ENCODE results near the gene TFCP2L1.
"Not testable (repeated sequence)": the region's sequence is repeated elsewhere in the genome, so short reads cannot be mapped to it uniquely, and the experiment has no call there.

The TFCP2L1 gene

GRCh38 chr2:121287956-121288355 is 3.0 kb upstream of the TFCP2L1 start:
- TF ChIP-seq GATA1 (IDR thresholded peaks at IDR 0.05; ENCODE audit: low read depth, low read length) (no peak), POLR2A (IDR thresholded peaks at IDR 0.05; ENCODE audit: low read length) (no peak)
- no peak for DNase-seq

- no peak for DNase-seq
- TF ChIP-seq POLR2A (IDR thresholded peaks at IDR 0.05; ENCODE audit: low read length) (no peak), GATA1 (IDR thresholded peaks at IDR 0.05; ENCODE audit: low read depth, low read length) (no peak)
These were observed 2.3 kb upstream of the TFCP2L1 start for GRCh38 chr2:121287146-121287798.

- no peak for DNase-seq
- TF ChIP-seq POLR2A (IDR thresholded peaks at IDR 0.05; ENCODE audit: low read length) (no peak), GATA1 (IDR thresholded peaks at IDR 0.05; ENCODE audit: low read depth, low read length) (no peak)
These were observed 1.5 kb upstream of the TFCP2L1 start for GRCh38 chr2:121286506-121286905.

- DNase-seq, result no peak
- TF ChIP-seq POLR2A (IDR thresholded peaks at IDR 0.05; ENCODE audit: low read length) (no peak), GATA1 (IDR thresholded peaks at IDR 0.05; ENCODE audit: low read depth, low read length) (no peak)
These were observed 924 bp upstream of the TFCP2L1 start for GRCh38 chr2:121285926-121286325.

DNA sequence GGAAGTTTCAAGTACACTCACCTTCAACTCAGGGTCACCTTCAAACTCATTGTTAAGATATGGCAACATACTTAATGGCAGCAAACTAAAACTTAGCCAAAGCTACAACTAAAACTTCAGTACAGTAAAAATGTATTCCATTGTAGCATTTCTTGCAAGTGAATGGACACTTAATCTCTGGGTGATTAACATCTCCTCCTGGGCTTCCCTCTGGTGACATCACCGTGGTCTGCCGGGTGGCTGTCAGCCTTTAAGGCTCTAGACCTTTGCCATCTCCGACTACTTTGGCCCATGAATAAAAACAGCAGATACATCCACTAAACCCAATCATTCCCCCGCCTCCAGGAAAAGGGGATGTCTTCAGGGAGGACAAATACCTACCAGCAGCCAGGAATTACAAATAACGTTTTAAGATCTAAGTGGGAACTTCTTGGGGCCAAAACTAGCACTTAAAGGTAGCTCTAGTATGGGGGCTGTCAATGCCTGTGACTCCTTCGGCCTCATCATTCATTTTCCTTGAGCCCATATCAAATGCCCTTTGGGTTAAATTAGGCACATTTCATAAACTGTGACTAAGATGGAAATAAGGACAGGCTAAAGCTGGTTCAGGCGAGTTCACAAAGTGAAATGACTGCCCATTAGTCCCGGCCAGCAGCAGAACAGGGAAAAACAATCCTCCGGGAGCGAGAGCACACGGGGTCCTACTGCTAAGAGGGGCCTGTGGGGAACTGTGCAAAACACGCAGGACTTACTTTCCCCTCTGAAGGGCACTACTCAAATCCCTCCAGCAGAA is 1.1 kb downstream of the TFCP2L1 start:
- TF ChIP-seq GATA1 (IDR thresholded peaks at IDR 0.05; ENCODE audit: low read depth, low read length) (no peak), POLR2A (IDR thresholded peaks at IDR 0.05; ENCODE audit: low read length) (no peak)
- no peak for DNase-seq

- no peak for TF ChIP-seq POLR2A (IDR thresholded peaks at IDR 0.05; ENCODE audit: low read length)
- no peak for TF ChIP-seq GATA1 (IDR thresholded peaks at IDR 0.05; ENCODE audit: low read depth, low read length)
- DNase-seq, result no peak
These were observed 2.1 kb downstream of the TFCP2L1 start for GRCh38 chr2:121282800-121283385.

- no peak for DNase-seq
These were observed 3.3 kb downstream of the TFCP2L1 start for GRCh38 chr2:121281694-121282093.

GRCh38 chr2:121281107-121281506 is 3.9 kb downstream of the TFCP2L1 start:
- no peak for DNase-seq
- no peak for TF ChIP-seq GATA1 (IDR thresholded peaks at IDR 0.05; ENCODE audit: low read depth, low read length)
- no peak for TF ChIP-seq POLR2A (IDR thresholded peaks at IDR 0.05; ENCODE audit: low read length)

More at GRCh38 chr2:121281694-121282093, 3.3 kb downstream of the TFCP2L1 start:
- TF ChIP-seq POLR2A (IDR thresholded peaks at IDR 0.05; ENCODE audit: low read length) (no peak), GATA1 (IDR thresholded peaks at IDR 0.05; ENCODE audit: low read depth, low read length) (no peak)

GRCh38 chr2:121279476-121280220 is 5.4 kb downstream of the TFCP2L1 start:
- no peak for DNase-seq

GRCh38 chr2:121276341-121276740 is 8.7 kb downstream of the TFCP2L1 start:
- TF ChIP-seq POLR2A (IDR thresholded peaks at IDR 0.05; ENCODE audit: low read length) (no peak), GATA1 (IDR thresholded peaks at IDR 0.05; ENCODE audit: low read depth, low read length) (no peak)
- no peak for DNase-seq

More at GRCh38 chr2:121279476-121280220, 5.4 kb downstream of the TFCP2L1 start:
- no peak for TF ChIP-seq GATA1 (IDR thresholded peaks at IDR 0.05; ENCODE audit: low read depth, low read length)
- TF ChIP-seq POLR2A (IDR thresholded peaks at IDR 0.05; ENCODE audit: low read length), result no peak

DNA sequence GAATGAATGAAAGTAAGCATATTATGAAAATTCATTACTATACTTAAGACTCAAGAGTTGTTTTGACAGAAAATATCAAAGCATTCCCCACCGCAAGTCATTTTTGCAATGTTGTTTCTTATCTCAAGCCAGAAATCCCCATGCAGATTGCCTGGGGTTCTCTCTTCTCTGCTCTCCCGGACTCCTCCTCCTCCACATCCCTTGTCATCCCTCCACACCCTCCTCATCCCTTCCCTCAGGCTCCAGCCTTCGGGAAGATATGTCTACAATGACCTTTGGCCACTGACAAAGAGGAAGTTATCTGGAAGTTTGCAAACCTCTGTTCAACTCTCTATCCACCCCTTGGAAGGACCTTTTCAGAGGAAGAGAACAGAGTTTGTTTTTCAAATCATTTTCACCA is 11.9 kb downstream of the TFCP2L1 start:
- no peak for DNase-seq
- TF ChIP-seq POLR2A (IDR thresholded peaks at IDR 0.05; ENCODE audit: low read length) (no peak), GATA1 (IDR thresholded peaks at IDR 0.05; ENCODE audit: low read depth, low read length) (no peak)

GRCh38 chr2:121272596-121272995 is 12.4 kb downstream of the TFCP2L1 start:
- no peak for DNase-seq
- TF ChIP-seq GATA1 (IDR thresholded peaks at IDR 0.05; ENCODE audit: low read depth, low read length) (no peak), POLR2A (IDR thresholded peaks at IDR 0.05; ENCODE audit: low read length) (no peak)

DNA sequence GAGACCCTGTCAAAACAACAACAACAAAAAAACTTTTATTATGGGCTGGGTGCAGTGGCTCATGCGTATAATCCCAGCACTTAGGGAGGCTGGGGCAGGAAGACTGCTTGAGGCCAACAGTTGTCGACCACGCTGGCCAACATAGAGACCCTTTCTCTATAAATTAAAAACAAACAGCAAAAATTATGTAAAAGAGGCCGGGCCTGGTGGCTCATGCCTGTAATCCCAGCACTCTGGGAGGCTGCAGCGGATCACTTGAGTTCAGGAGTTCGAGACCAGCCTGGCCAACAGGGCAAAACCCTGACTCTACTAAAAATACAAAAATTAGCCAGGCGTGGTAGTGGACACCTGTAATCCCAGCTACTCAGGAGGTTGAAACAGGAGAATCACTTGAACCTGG is 15.6 kb downstream of the TFCP2L1 start:
- DNase-seq, result not testable (repeated sequence)

DNA sequence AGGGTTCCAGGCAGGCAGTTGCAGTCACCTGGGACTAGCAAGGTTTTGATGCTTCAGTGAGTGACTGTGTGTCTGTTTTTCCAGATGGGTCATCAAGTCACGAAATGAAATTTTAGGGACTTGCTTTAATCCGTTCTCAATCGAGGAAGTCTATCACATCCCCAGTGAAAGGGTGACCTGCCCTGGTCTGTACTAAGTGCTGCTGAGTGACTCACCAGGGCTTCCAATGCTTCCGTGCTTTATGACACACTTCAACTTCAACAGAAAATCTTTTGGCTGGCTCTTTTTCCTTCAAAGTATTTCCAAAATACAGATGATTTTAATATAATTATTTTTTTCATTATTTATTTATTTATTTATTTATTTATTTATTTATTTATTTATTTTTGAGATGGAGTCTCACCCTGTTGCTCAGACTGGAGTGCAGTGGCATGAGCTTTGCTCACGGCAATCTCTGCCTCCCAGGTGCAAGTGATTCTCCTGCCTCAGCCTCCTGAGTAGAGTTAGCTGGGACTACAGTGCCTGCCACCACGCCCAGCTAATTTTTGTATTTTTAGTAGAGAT is 18.4 kb downstream of the TFCP2L1 start:
- DNase-seq, result no peak
- TF ChIP-seq GATA1 (IDR thresholded peaks at IDR 0.05; ENCODE audit: low read depth, low read length) (no peak), POLR2A (IDR thresholded peaks at IDR 0.05; ENCODE audit: low read length) (no peak)
